Lower lobe of right lung (tissue), 2 donors: ENCODE data around the gene CORO7. TPM values are rescaled to one million over a fixed set of nuclear protein-coding genes. Genes with fewer than 3 reads are reported as not detected.

ENCODE experiments used
- ATAC-seq, 2 donors: fragments of 200-7000 bp; cut with Tn5 transposase; one replicate each; pipeline ENCODE4 v1.9.1; 2020 to 2022; ENCODE audit warnings: mild to moderate bottlenecking in 2 of 2, moderate library complexity in 2 of 2
- DNase-seq: peaks from one replicate; pipeline ENCODE4 v3.0.0-alpha.2; 2020
- H3K27ac ChIP-seq: fragments of 200-600 bp; one replicate; pipeline ENCODE4 v1.8.0; 2022
- H3K27me3 ChIP-seq: fragments of 200-600 bp; one replicate; pipeline ENCODE4 v1.8.0; 2022; ENCODE audit warnings: low read depth
- H3K36me3 ChIP-seq: fragments of 200-600 bp; one replicate; pipeline ENCODE4 v1.8.0; 2022; ENCODE audit warnings: mild to moderate bottlenecking
- H3K4me1 ChIP-seq: fragments of 200-600 bp; one replicate; pipeline ENCODE4 v1.8.0; 2022
- H3K4me3 ChIP-seq: fragments of 200-600 bp; one replicate; pipeline ENCODE4 v1.8.0; 2022; ENCODE audit warnings: mild to moderate bottlenecking
- H3K9me3 ChIP-seq: fragments of 200-600 bp; one replicate; pipeline ENCODE4 v1.8.0; 2022
- intact Hi-C: fragments of 100-400 bp; cut with DNase I; formaldehyde crosslinking; loops from one replicate; pipeline ENCODE4 v1.11.0; 2022
- total RNA-seq: library from RNA; stranded (reverse); fragmentation: NEBNext Ultra II Directional; extraction: Animal tissue kit (Norgen Biotek cat#: 25700); gene quantifications from one replicate; pipeline ENCODE4 v1.2.1, GENCODE V29; 2021
- TF ChIP-seq, protein P1 (sequence below): fragments of 200-600 bp; IDR thresholded peaks from one replicate; pipeline ENCODE4 v1.8.0; 2022; ENCODE audit warnings: antibody characterized with exemption, mild to moderate bottlenecking
- donor health status: DM: no; HTN: yes; CAD: no; lungs with severe emphysema.

CORO7 gene
- total RNA-seq, 1 donor from 2014 or later = 58.5 TPM

DNA sequence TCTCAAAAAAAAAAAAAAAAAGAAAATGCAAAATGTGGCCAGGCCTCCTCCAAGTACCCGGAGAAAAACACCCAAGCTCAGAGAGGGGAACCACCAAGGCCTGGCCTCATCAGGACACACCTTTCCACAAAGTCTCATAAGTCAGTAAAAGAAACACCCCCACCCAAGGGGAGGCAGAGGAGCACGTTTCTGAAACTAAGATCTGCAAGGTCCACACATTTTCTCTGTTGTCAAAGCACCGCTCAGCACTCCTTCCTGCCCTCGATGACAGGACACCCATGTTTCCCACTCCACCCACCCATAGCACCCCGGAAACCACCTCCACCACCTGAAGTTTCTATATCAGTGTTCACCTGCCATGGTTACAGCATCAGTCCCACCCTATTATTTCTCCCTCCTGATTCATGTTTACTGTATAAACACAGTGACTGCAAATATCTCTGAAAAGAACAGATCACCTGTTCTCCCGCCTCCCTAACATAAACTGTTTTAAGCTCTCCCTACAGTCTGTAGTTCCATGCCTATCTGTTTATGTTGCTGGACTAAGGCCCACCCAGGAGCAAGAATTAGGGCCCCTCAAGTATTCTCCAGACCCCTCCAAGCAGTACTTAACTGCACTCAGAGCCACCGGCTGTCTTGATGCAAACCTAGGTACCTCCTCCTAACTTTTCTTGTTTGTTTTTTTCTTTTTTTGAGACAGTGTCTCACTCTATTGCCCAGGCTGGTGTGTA, 2.0 kb downstream of the CORO7 start:
- Histone ChIP-seq H3K4me3 (peak overlapping the region; percentile 98), H3K9me3 (no peaks in the 10 kb centered on the region), H3K36me3 (peaks cover 31% of the 10 kb centered on the region), H3K4me1 (peaks cover 42% of the 10 kb centered on the region), H3K27ac (peak overlapping the region; percentile 92), H3K27me3 (no peaks in the 10 kb centered on the region)
- intact Hi-C loops = no loop called here
- no peak for DNase-seq
- TF ChIP-seq, protein P1, sequence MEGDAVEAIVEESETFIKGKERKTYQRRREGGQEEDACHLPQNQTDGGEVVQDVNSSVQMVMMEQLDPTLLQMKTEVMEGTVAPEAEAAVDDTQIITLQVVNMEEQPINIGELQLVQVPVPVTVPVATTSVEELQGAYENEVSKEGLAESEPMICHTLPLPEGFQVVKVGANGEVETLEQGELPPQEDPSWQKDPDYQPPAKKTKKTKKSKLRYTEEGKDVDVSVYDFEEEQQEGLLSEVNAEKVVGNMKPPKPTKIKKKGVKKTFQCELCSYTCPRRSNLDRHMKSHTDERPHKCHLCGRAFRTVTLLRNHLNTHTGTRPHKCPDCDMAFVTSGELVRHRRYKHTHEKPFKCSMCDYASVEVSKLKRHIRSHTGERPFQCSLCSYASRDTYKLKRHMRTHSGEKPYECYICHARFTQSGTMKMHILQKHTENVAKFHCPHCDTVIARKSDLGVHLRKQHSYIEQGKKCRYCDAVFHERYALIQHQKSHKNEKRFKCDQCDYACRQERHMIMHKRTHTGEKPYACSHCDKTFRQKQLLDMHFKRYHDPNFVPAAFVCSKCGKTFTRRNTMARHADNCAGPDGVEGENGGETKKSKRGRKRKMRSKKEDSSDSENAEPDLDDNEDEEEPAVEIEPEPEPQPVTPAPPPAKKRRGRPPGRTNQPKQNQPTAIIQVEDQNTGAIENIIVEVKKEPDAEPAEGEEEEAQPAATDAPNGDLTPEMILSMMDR = no peak
- ATAC-seq = no peak

DNA sequence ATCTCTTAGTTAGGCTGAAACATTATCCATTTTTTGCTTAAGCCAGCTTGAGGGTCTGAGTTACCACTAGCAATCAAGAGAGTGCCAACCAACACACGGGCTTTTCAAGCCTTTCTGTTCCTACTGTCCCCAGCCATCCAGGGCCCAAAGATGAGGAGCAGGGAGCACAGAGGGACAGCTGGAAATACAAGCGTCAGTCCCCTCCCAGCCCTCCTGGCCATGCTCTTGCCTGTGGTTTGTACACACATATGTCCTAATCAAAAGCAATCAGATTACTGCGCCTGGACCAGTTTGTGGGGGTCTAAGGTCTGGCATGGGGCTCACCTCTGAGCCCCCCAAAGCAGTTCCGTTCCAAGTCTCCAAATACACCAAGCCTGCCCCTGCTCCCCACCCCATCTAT, 3.5 kb downstream of the CORO7 start:
- peaks cover 52% of the 10 kb centered on the region for H3K4me1 ChIP-seq
- TF ChIP-seq, protein P1 = no peak
- no peak overlapping the region for H3K27ac ChIP-seq
- H3K4me3 ChIP-seq = no peak overlapping the region
- H3K36me3 ChIP-seq = peaks cover 46% of the 10 kb centered on the region
- intact Hi-C loops = no loop called here
- ATAC-seq (no peak), DNase-seq (no peak)
- H3K9me3 ChIP-seq = no peaks in the 10 kb centered on the region
- no peaks in the 10 kb centered on the region for H3K27me3 ChIP-seq

DNA sequence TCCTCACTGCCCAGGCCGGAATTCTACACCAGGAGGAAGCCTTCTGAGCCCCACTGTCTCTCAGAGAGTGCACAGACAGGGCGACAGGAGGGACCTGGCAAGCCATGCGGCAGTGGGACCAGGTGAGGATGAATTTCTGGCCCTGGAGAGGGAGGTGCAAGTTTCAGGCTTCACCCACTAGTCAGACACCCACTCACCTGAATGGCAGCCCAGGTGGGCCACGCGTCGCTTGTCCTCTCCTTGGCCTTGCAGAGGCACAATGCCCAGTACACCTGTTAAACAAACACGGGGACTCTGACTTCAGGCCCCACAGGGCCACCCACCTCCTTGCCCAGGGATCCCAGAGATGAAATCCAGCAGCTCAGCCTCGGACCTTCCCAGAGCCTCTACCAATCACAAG, 4.2 kb downstream of the CORO7 start:
- H3K27ac ChIP-seq = peak overlapping the region; percentile 44
- H3K27me3 ChIP-seq = no peaks in the 10 kb centered on the region
- DNase-seq (no peak), ATAC-seq (no peak)
- H3K36me3 ChIP-seq = peaks cover 53% of the 10 kb centered on the region
- no peak overlapping the region for H3K4me3 ChIP-seq
- intact Hi-C loops = no loop called here
- peaks cover 50% of the 10 kb centered on the region for H3K4me1 ChIP-seq
- no peaks in the 10 kb centered on the region for H3K9me3 ChIP-seq
- TF ChIP-seq, protein P1 = no peak

DNA sequence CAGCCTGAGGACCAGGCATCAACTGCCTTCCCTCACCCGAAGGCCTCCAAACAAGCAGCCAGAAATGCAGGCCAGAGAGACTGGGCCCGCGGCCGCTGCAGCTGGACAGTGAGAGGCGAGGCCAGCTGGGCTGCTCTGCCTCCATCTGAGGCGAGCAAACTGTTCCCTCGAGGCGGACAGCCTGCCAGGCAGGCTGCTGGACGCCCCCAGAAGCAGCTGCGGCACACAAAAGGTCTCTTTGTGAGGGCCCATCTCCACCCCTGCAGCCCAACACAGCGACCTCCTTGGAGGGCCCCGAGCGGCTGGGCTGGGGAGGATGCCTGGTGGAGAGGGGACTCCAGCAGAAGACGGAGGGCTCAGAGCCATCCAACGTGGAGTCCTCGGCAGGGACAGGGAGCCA, 4.7 kb downstream of the CORO7 start:
- H3K4me1 ChIP-seq = peaks cover 46% of the 10 kb centered on the region
- no peak overlapping the region for H3K4me3 ChIP-seq
- H3K27ac ChIP-seq = peak overlapping the region; percentile 44
- DNase-seq = peak; percentile 53
- ATAC-seq = no peak
- H3K27me3 ChIP-seq = no peaks in the 10 kb centered on the region
- peaks cover 57% of the 10 kb centered on the region for H3K36me3 ChIP-seq
- intact Hi-C loops = no loop called here
- no peaks in the 10 kb centered on the region for H3K9me3 ChIP-seq
- TF ChIP-seq, protein P1 = no peak

DNA sequence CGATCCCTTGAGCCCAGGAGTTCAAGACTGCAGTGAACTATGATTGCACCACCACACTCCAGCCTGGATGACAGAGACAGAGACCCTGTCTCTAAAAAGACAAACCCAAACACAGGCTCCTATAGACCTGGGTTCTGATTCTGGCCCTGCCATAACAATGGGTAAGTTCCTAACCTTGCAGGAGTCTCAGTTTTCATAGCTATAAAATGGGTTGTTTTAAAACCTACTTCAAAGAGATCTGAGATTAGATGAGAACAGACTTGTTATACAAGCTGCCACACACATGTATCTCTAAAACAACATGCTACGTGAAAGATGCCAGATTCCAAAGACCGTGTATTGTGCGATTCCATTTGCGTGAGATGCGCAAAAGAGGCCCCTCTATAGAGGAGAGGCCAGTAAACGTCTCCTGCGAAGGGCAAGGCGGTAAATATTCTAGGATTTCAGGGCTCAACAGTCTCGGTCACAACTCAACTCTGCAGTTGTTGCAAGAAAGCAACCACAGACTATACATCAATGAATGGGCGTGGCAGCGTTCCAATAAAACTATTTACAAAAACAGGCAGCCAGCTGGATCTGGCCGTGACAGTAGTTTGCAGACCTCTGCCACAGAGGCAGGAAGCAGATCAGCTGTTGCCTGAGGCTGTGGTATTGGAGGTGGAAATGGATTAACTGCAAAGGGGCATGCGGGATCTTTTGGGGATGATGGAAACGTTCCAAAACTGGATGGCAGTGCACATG, 5.9 kb downstream of the CORO7 start:
- H3K4me3 ChIP-seq = no peak overlapping the region
- DNase-seq = peak; percentile 51
- peak overlapping the region; percentile 44 for H3K27ac ChIP-seq
- no peaks in the 10 kb centered on the region for H3K27me3 ChIP-seq
- peaks cover 69% of the 10 kb centered on the region for H3K36me3 ChIP-seq
- intact Hi-C loops = no loop called here
- no peaks in the 10 kb centered on the region for H3K9me3 ChIP-seq
- ATAC-seq = no peak
- peaks cover 44% of the 10 kb centered on the region for H3K4me1 ChIP-seq
- TF ChIP-seq, protein P1 = no peak
